ENCODE data around the gene ZBTB39. TPM values are rescaled to one million over a fixed set of nuclear protein-coding genes. Genes with fewer than 3 reads are reported as not detected.
"Not testable (repeated sequence)": the region's sequence is repeated elsewhere in the genome, so short reads cannot be mapped to it uniquely, and the experiment has no call there.

The ZBTB39 gene
- total and polyA plus RNA-seq, 3 experiments from 2014 or later, result 2.0 to 9.3 (median 9.1) TPM

GRCh38 chr12:56990648-56991318 lies 15.6 kb downstream of the ZBTB39 start:
- H3K4me3 ChIP-seq (ENCODE audit: low read length), result no peak overlapping the region
- H3K9me3 Mint-ChIP-seq, result no peaks in the 10 kb centered on the region
- POLR2A ChIA-PET, result no interaction called here
- H3K27ac ChIP-seq (ENCODE audit: low read depth, low read length), result peak overlapping the region; percentile 14
- CTCF ChIA-PET, result interaction anchor here (0.9 to 1.8 kb wide), 3 partner anchors 15 to 233 kb away, joined by 3 to 4 read pairs (median 3); no protein-coding TSS in a partner anchor
- peak overlapping the region in 1 of 8 donors; percentile 78 for H3K27ac Mint-ChIP-seq
- peaks cover 0 to 3% of the 10 kb centered on the region in 2 donors for H3K27me3 Mint-ChIP-seq
- H3K4me3 Mint-ChIP-seq, result no peak overlapping the region
- no peaks in the 10 kb centered on the region for H3K27me3 ChIP-seq (ENCODE audit: insufficient read depth, low read length, poor library complexity, severe bottlenecking)
- peaks cover 0 to 6% (median under 1%) of the 10 kb centered on the region in 3 donors for H3K36me3 Mint-ChIP-seq
- no peaks in the 10 kb centered on the region for H3K36me3 ChIP-seq (ENCODE audit: insufficient read depth, low read length)
- DNase-seq, result no peak
- H3K9me3 ChIP-seq (ENCODE audit: low read length), result no peaks in the 10 kb centered on the region
- peaks cover 5 to 8% (median 6%) of the 10 kb centered on the region in 3 donors for H3K4me1 Mint-ChIP-seq
- peaks cover 9% of the 10 kb centered on the region for H3K4me1 ChIP-seq (ENCODE audit: insufficient read depth, low read length)

GRCh38 chr12:56989861-56990610 lies 16.3 kb downstream of the ZBTB39 start:
- no peak overlapping the region for H3K27ac Mint-ChIP-seq

GRCh38 chr12:56988207-56988739 lies 18.1 kb downstream of the ZBTB39 start:
- H3K27ac Mint-ChIP-seq, result peak overlapping the region in 1 of 8 donors; percentile 63
- no peak overlapping the region for H3K27ac ChIP-seq (ENCODE audit: low read depth, low read length)
- no peak for DNase-seq
- no peak overlapping the region for H3K4me3 Mint-ChIP-seq
- H3K9me3 ChIP-seq (ENCODE audit: low read length), result no peaks in the 10 kb centered on the region
- no peaks in the 10 kb centered on the region for H3K9me3 Mint-ChIP-seq
- CTCF ChIA-PET, result interaction anchor here (0.7 to 3.8 kb wide), 14 partner anchors 9 to 484 kb away, joined by 3 to 23 read pairs (median 4); no protein-coding TSS in a partner anchor
- H3K4me1 Mint-ChIP-seq, result peaks cover 5 to 8% (median 6%) of the 10 kb centered on the region in 3 donors
- H3K27me3 ChIP-seq (ENCODE audit: insufficient read depth, low read length, poor library complexity, severe bottlenecking), result no peaks in the 10 kb centered on the region
- peaks cover 0 to 3% of the 10 kb centered on the region in 2 donors for H3K27me3 Mint-ChIP-seq
- no peak overlapping the region for H3K4me3 ChIP-seq (ENCODE audit: low read length)
- POLR2A ChIA-PET, result interaction anchor here (0.6 kb wide), 1 partner anchor 11 kb away, joined by 3 read pairs; no protein-coding TSS in a partner anchor
- peaks cover 0 to 2% (median 0%) of the 10 kb centered on the region in 3 donors for H3K36me3 Mint-ChIP-seq
- H3K36me3 ChIP-seq (ENCODE audit: insufficient read depth, low read length), result no peaks in the 10 kb centered on the region
- H3K4me1 ChIP-seq (ENCODE audit: insufficient read depth, low read length), result peaks cover 9% of the 10 kb centered on the region

More at GRCh38 chr12:56989861-56990610, 16.3 kb downstream of the ZBTB39 start:
- Histone ChIP-seq H3K36me3 (ENCODE audit: insufficient read depth, low read length) (no peaks in the 10 kb centered on the region), H3K27me3 (ENCODE audit: insufficient read depth, low read length, poor library complexity, severe bottlenecking) (no peaks in the 10 kb centered on the region), H3K4me3 (ENCODE audit: low read length) (no peak overlapping the region), H3K27ac (ENCODE audit: low read depth, low read length) (no peak overlapping the region), H3K4me1 (ENCODE audit: insufficient read depth, low read length) (peaks cover 9% of the 10 kb centered on the region), H3K9me3 (ENCODE audit: low read length) (no peaks in the 10 kb centered on the region)
- H3K4me1 Mint-ChIP-seq, result peaks cover 5 to 8% (median 6%) of the 10 kb centered on the region in 3 donors
- peaks cover 0 to 2% (median 0%) of the 10 kb centered on the region in 3 donors for H3K36me3 Mint-ChIP-seq
- ChIA-PET CTCF (interaction anchor here (1.8 to 3.8 kb wide), 2 partner anchors 13 to 15 kb away, joined by 4 to 23 read pairs; no protein-coding TSS in a partner anchor), POLR2A (no interaction called here)
- H3K27me3 Mint-ChIP-seq, result peaks cover 0 to 3% of the 10 kb centered on the region in 2 donors
- H3K9me3 Mint-ChIP-seq, result no peaks in the 10 kb centered on the region
- H3K4me3 Mint-ChIP-seq, result no peak overlapping the region
- DNase-seq, result no peak

GRCh38 chr12:56987551-56988053 lies 18.7 kb downstream of the ZBTB39 start:
- H3K9me3 Mint-ChIP-seq, result no peaks in the 10 kb centered on the region

GRCh38 chr12:56987011-56987410 lies 19.3 kb downstream of the ZBTB39 start:
- no peaks in the 10 kb centered on the region for H3K36me3 Mint-ChIP-seq
- Histone ChIP-seq H3K4me1 (ENCODE audit: insufficient read depth, low read length) (peaks cover 9% of the 10 kb centered on the region), H3K36me3 (ENCODE audit: insufficient read depth, low read length) (no peaks in the 10 kb centered on the region), H3K27me3 (ENCODE audit: insufficient read depth, low read length, poor library complexity, severe bottlenecking) (no peaks in the 10 kb centered on the region), H3K9me3 (ENCODE audit: low read length) (no peaks in the 10 kb centered on the region), H3K27ac (ENCODE audit: low read depth, low read length) (no peak overlapping the region), H3K4me3 (ENCODE audit: low read length) (no peak overlapping the region)
- H3K27ac Mint-ChIP-seq, result no peak overlapping the region
- H3K9me3 Mint-ChIP-seq, result no peaks in the 10 kb centered on the region
- ChIA-PET POLR2A (no interaction called here), CTCF (interaction anchor here (1.0 to 3.8 kb wide), 8 partner anchors 10 to 483 kb away, joined by 3 to 23 read pairs (median 6); no protein-coding TSS in a partner anchor)
- peaks cover 0 to 3% of the 10 kb centered on the region in 2 donors for H3K27me3 Mint-ChIP-seq
- DNase-seq, result no peak
- peaks cover 5 to 8% (median 6%) of the 10 kb centered on the region in 3 donors for H3K4me1 Mint-ChIP-seq
- peak overlapping the region in 1 of 7 donors; percentile 34 for H3K4me3 Mint-ChIP-seq

More at GRCh38 chr12:56987551-56988053, 18.7 kb downstream of the ZBTB39 start:
- peak; percentile 59 to 78 (median 65) for DNase-seq
- H3K27ac Mint-ChIP-seq, result peak overlapping the region in 2 of 8 donors; percentile 63 to 78
- Histone ChIP-seq H3K27me3 (ENCODE audit: insufficient read depth, low read length, poor library complexity, severe bottlenecking) (no peaks in the 10 kb centered on the region), H3K36me3 (ENCODE audit: insufficient read depth, low read length) (no peaks in the 10 kb centered on the region), H3K27ac (ENCODE audit: low read depth, low read length) (peak overlapping the region; percentile 14), H3K4me3 (ENCODE audit: low read length) (no peak overlapping the region), H3K9me3 (ENCODE audit: low read length) (no peaks in the 10 kb centered on the region), H3K4me1 (ENCODE audit: insufficient read depth, low read length) (peaks cover 9% of the 10 kb centered on the region)
- H3K36me3 Mint-ChIP-seq, result no peaks in the 10 kb centered on the region
- POLR2A ChIA-PET, result interaction anchor here (0.6 kb wide), 1 partner anchor 12 kb away, joined by 3 read pairs; no protein-coding TSS in a partner anchor
- H3K4me3 Mint-ChIP-seq, result peak overlapping the region in 5 of 7 donors; percentile 23 to 79 (median 46)
- CTCF ChIA-PET, result interaction anchor here (0.7 to 3.8 kb wide), 15 partner anchors 9 to 484 kb away, joined by 3 to 23 read pairs (median 4); no protein-coding TSS in a partner anchor
- H3K4me1 Mint-ChIP-seq, result peaks cover 5 to 8% (median 6%) of the 10 kb centered on the region in 3 donors
- peaks cover 0 to 3% of the 10 kb centered on the region in 2 donors for H3K27me3 Mint-ChIP-seq

- CTCF ChIA-PET, result interaction anchor here (1.4 to 3.8 kb wide), 2 partner anchors 15 to 17 kb away, joined by 3 to 23 read pairs; no protein-coding TSS in a partner anchor
- peak overlapping the region in 2 of 8 donors; percentile 8 to 58 for H3K27ac Mint-ChIP-seq
- H3K9me3 ChIP-seq (ENCODE audit: low read length); H3K4me3 ChIP-seq (ENCODE audit: low read length); H3K4me1 ChIP-seq (ENCODE audit: insufficient read depth, low read length); H3K9me3 Mint-ChIP-seq; H3K27ac ChIP-seq (ENCODE audit: low read depth, low read length); H3K4me1 Mint-ChIP-seq; H3K27me3 ChIP-seq (ENCODE audit: insufficient read depth, low read length, poor library complexity, severe bottlenecking); H3K36me3 Mint-ChIP-seq; DNase-seq; H3K27me3 Mint-ChIP-seq; POLR2A ChIA-PET; H3K4me3 Mint-ChIP-seq; H3K36me3 ChIP-seq (ENCODE audit: insufficient read depth, low read length): not testable (repeated sequence)
These were observed 20.6 kb downstream of the ZBTB39 start for GRCh38 chr12:56985714-56986113.

- POLR2A ChIA-PET, result no interaction called here
- H3K27me3 Mint-ChIP-seq, result peaks cover 0 to 1% of the 10 kb centered on the region in 2 donors
- CTCF ChIA-PET, result no interaction called here
These were observed 23.0 kb downstream of the ZBTB39 start for GRCh38 chr12:56983386-56983785.

More at GRCh38 chr12:56983386-56983785, 23.0 kb downstream of the ZBTB39 start:
- Histone ChIP-seq H3K4me1 (ENCODE audit: insufficient read depth, low read length) (peaks cover 9% of the 10 kb centered on the region), H3K27me3 (ENCODE audit: insufficient read depth, low read length, poor library complexity, severe bottlenecking) (no peaks in the 10 kb centered on the region), H3K9me3 (ENCODE audit: low read length) (no peaks in the 10 kb centered on the region), H3K4me3 (ENCODE audit: low read length) (no peak overlapping the region), H3K27ac (ENCODE audit: low read depth, low read length) (no peak overlapping the region), H3K36me3 (ENCODE audit: insufficient read depth, low read length) (no peaks in the 10 kb centered on the region)
- Mint-ChIP-seq H3K36me3 (peaks cover 0 to 3% (median 0%) of the 10 kb centered on the region in 3 donors), H3K9me3 (no peaks in the 10 kb centered on the region), H3K4me1 (peaks cover 5 to 8% (median 6%) of the 10 kb centered on the region in 3 donors), H3K4me3 (no peak overlapping the region), H3K27ac (no peak overlapping the region)
- no peak for DNase-seq
